ENCODE measurements around the gene ENPP1. TPM values are rescaled to one million over a fixed set of nuclear protein-coding genes. Genes with fewer than 3 reads are reported as not detected.

ENPP1 gene
- polyA plus RNA-seq, 3 donors: not detected

GRCh38 chr6:131885237-131885636 lies 77.4 kb downstream of the ENPP1 start:
- no peaks in the 10 kb centered on the region for H4K20me1 ChIP-seq (ENCODE audit: insufficient read depth, low read length)
- Mint-ChIP-seq H3K9me3 (peaks cover 0 to 3% (median 2%) of the 10 kb centered on the region in 7 donors), H3K27ac (no peak overlapping the region), H3K36me3 (no peaks in the 10 kb centered on the region), H3K27me3 (ENCODE audit: low read depth in 3 of 3) (peaks cover 0 to 4% (median 0%) of the 10 kb centered on the region in 3 donors), H3K4me1 (no peaks in the 10 kb centered on the region), H3K4me3 (no peak overlapping the region)
- H3K36me3 ChIP-seq (replicated peaks in 1 of 2; ENCODE audit: control insufficient read depth in 1 of 2, insufficient read depth in 2 of 2, low read length in 2 of 2): no peaks in the 10 kb centered on the region
- no peak overlapping the region for H3K4me2 ChIP-seq (replicated peaks; ENCODE audit: extremely low read depth, low read length, poor library complexity, severe bottlenecking)
- no peak for DNase-seq
- no CpG with 5 or more reads among the region's 1 CpG for WGBS (ENCODE audit: insufficient coverage)
- no peak overlapping the region for H3K4me3 ChIP-seq (replicated peaks in 1 of 3; ENCODE audit: low read depth in 2 of 3, low read length in 3 of 3)
- no peak overlapping the region for H2AFZ ChIP-seq (ENCODE audit: insufficient read depth, low read depth, low read length, poor library complexity, severe bottlenecking)
- no peak overlapping the region for H3K27ac ChIP-seq (ENCODE audit: low read depth in 1 of 2, low read length in 2 of 2)
- H3K9ac ChIP-seq (ENCODE audit: insufficient read depth, low read length, poor library complexity, severe bottlenecking): no peak overlapping the region
- H3K4me1 ChIP-seq (ENCODE audit: control insufficient read depth in 1 of 2, insufficient read depth in 2 of 2, low read length in 2 of 2): no peaks in the 10 kb centered on the region
- TF ChIP-seq CTCF (IDR thresholded peaks at IDR 0.05): no peak
- no peaks in the 10 kb centered on the region for H3K9me3 ChIP-seq (replicated peaks in 1 of 2; ENCODE audit: control insufficient read depth in 1 of 2, insufficient read depth in 1 of 2, low read length in 2 of 2)
- H3K27me3 ChIP-seq (ENCODE audit: control insufficient read depth in 2 of 2, insufficient read depth in 2 of 2, low read length in 2 of 2): no peaks in the 10 kb centered on the region
- intact Hi-C loops (cut with micrococcal nuclease): no loop called here
- H3K79me2 ChIP-seq (ENCODE audit: insufficient read depth, low read length): no peaks in the 10 kb centered on the region

DNA sequence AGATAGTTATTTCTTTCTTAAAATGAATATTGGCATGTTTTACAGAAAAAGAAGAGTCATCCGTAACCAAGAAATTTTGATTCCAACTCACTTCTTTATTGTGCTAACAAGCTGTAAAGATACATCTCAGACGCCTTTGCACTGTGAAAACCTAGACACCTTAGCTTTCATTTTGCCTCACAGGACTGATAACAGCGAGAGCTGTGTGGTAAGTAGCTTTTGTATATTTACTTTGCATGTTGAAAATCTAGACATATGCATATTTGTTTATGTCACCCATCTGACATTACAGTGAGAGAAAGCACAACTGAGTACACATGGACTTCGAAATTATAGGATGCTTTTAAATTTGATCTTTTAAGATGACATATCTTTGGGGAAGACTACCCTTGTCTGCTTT lies 78.7 kb downstream of the ENPP1 start:
- no peak for DNase-seq
- no peaks in the 10 kb centered on the region for H3K4me1 ChIP-seq (ENCODE audit: control insufficient read depth in 1 of 2, insufficient read depth in 2 of 2, low read length in 2 of 2)
- no peak overlapping the region for H3K27ac ChIP-seq (ENCODE audit: low read depth in 1 of 2, low read length in 2 of 2)
- H2AFZ ChIP-seq (ENCODE audit: insufficient read depth, low read depth, low read length, poor library complexity, severe bottlenecking): no peak overlapping the region
- intact Hi-C loops (cut with micrococcal nuclease): no loop called here
- no peak overlapping the region for H3K4me3 Mint-ChIP-seq
- H3K36me3 ChIP-seq (replicated peaks in 1 of 2; ENCODE audit: control insufficient read depth in 1 of 2, insufficient read depth in 2 of 2, low read length in 2 of 2): no peaks in the 10 kb centered on the region
- H3K9me3 Mint-ChIP-seq: peaks cover 0 to 3% (median 2%) of the 10 kb centered on the region in 7 donors
- no peaks in the 10 kb centered on the region for H3K79me2 ChIP-seq (ENCODE audit: insufficient read depth, low read length)
- no peak overlapping the region for H3K9ac ChIP-seq (ENCODE audit: insufficient read depth, low read length, poor library complexity, severe bottlenecking)
- no peak overlapping the region for H3K27ac Mint-ChIP-seq
- H3K27me3 Mint-ChIP-seq (ENCODE audit: low read depth in 3 of 3): peaks cover 0 to 4% (median 0%) of the 10 kb centered on the region in 3 donors
- H3K27me3 ChIP-seq (ENCODE audit: control insufficient read depth in 2 of 2, insufficient read depth in 2 of 2, low read length in 2 of 2): no peaks in the 10 kb centered on the region
- H4K20me1 ChIP-seq (ENCODE audit: insufficient read depth, low read length): no peaks in the 10 kb centered on the region
- H3K4me1 Mint-ChIP-seq: no peaks in the 10 kb centered on the region
- H3K4me3 ChIP-seq (replicated peaks in 1 of 3; ENCODE audit: low read depth in 2 of 3, low read length in 3 of 3): no peak overlapping the region
- TF ChIP-seq CTCF (IDR thresholded peaks at IDR 0.05): no peak
- H3K4me2 ChIP-seq (replicated peaks; ENCODE audit: extremely low read depth, low read length, poor library complexity, severe bottlenecking): no peak overlapping the region
- H3K36me3 Mint-ChIP-seq: no peaks in the 10 kb centered on the region
- WGBS (ENCODE audit: insufficient coverage): no CpG with 5 or more reads among the region's 4 CpGs
- no peaks in the 10 kb centered on the region for H3K9me3 ChIP-seq (replicated peaks in 1 of 2; ENCODE audit: control insufficient read depth in 1 of 2, insufficient read depth in 1 of 2, low read length in 2 of 2)
